Fibroblast of pulmonary artery (primary cell): ENCODE data around the gene SEPTIN6.
"Not testable (repeated sequence)": the region's sequence is repeated elsewhere in the genome, so short reads cannot be mapped to it uniquely, and the experiment has no call there.

Source experiments
- DNase-seq: peaks from one replicate; pipeline ENCODE4 v3.0.0-alpha.2; 2010; ENCODE audit warnings: low read depth
- H3K4me3 ChIP-seq: replicated peaks from 2 replicates; pipeline ENCODE4 v1.5.1; 2011; ENCODE audit warnings: low read depth, mild to moderate bottlenecking, control low read depth, low read length, moderate library complexity
- TF ChIP-seq, protein P1 (sequence below): IDR thresholded peaks from 2 replicates; pipeline ENCODE4 v1.5.1; 2011; ENCODE audit warnings: mild to moderate bottlenecking, control low read depth, low read length, inconsistent platforms; ENCODE audit errors: missing control alignments

Gene SEPTIN6

DNA sequence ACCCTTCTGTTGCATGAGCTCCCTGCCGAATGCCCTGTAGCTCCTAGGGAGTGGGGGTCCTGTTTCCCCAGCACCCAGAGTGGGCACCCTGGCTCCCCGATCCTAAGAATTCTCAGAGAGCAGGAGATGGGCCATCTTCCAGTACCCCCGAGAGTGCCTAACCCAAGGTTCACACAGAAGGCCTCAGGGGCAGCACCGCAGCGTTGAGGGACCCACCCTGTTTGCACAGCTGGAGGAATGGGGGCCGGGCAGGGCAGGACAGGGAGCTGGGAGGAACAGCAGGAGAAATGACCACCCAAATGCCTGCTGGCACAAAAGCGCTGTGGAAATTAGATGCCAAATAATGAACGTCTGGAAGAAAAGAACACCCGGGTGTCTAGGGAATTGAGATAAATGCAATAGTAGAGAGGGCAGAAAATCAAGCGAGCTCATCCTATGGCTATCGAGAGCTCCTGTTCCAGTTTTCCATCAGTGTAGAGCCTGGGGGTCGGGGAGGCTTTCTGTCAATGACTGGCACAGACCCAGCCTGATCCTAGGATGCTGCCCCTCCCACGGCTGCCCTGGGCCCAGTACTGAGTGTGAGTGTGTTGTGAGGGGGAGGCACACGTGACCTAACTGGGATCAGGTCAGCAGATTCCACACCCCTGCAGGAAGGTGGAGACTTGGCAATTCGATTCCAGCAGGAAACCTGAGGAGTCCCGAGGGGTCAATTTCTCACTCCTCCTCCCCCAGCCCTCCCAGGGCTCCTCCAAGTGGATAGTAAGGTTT, 25.7 kb downstream of the SEPTIN6 start:
- peak; percentile 50 for DNase-seq
- TF ChIP-seq, protein P1, sequence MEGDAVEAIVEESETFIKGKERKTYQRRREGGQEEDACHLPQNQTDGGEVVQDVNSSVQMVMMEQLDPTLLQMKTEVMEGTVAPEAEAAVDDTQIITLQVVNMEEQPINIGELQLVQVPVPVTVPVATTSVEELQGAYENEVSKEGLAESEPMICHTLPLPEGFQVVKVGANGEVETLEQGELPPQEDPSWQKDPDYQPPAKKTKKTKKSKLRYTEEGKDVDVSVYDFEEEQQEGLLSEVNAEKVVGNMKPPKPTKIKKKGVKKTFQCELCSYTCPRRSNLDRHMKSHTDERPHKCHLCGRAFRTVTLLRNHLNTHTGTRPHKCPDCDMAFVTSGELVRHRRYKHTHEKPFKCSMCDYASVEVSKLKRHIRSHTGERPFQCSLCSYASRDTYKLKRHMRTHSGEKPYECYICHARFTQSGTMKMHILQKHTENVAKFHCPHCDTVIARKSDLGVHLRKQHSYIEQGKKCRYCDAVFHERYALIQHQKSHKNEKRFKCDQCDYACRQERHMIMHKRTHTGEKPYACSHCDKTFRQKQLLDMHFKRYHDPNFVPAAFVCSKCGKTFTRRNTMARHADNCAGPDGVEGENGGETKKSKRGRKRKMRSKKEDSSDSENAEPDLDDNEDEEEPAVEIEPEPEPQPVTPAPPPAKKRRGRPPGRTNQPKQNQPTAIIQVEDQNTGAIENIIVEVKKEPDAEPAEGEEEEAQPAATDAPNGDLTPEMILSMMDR = no peak
- H3K4me3 ChIP-seq = no peak overlapping the region

DNA sequence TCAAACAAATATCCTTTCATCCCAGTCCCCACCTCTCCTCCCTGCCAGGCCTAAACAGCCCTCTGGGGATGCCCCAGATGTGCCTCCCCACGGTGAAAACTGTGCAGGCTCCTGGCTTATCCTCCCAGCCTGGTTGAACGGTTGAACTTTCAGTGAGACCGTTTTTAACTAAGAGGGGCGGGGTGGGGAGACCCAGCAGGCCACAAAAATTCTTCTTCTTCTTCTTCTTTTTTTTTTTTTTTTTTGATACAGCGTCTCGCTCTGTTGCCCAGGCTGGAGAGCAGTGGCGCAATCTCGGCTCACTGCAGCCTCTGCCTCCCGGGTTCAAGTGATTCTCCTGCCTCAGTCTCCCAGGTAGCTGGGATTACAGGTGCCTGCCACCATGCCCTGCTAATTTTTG, 28.1 kb downstream of the SEPTIN6 start:
- not testable (repeated sequence) for H3K4me3 ChIP-seq, DNase-seq

DNA sequence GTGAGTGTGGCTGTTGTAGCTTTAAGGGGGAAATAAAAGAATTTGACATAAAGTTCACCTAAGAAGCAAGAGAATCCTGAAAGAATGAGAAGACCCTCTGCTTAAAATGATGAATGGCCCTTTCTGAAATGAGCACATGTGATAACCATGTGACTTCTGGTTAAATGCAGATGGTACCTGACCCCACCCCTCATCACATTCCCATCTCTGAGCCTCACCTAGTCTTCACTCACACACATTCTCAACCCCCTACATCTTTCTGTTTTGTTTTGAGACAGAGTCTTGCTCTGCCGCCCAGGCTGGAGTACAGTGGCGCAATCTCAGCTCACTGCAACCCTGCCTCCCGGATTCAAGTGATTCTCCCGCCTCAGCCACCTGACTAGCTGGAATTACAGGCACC, 31.5 kb downstream of the SEPTIN6 start:
- TF ChIP-seq, protein P1 = no peak
- no peak overlapping the region for H3K4me3 ChIP-seq
- DNase-seq = no peak

DNA sequence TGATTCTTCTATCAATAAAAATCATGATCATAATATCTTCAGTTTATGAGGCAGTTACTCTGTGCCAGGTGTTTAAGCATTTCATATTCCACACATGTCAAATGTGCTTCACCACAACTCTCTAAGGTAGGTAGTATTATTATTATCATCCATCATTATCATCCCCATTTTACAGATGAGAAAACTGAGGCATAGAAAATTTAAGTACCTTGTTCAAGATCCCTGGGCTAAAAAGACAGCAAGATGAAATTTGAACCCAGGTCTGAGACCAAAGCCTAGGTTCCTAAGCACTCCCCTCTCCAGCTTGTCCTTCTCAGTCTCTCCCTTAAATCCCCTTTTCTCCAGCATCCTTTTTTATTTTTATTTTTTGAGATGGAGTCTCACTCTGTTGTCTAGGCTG, 33.4 kb downstream of the SEPTIN6 start:
- no peak for DNase-seq
- TF ChIP-seq, protein P1 = no peak
- no peak overlapping the region for H3K4me3 ChIP-seq

DNA sequence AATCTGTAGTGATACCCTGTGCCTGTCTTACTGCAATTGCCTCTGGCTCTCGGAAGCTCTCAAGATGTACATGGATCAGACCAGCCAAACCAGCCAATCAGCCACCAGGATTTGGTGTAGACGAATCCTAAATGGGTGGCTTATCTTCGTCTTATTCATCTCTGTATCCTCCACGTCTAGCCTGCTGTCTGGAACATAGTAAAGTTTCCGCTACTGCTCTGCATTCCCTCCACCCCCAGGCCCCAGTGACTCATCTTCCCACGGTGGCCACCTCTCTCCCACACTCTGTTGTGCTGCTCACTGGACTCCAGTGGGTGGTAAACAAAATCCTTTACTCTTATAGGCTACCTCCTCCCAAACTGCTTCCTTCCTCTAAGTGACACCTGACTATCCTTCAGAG, 37.8 kb downstream of the SEPTIN6 start:
- no peak overlapping the region for H3K4me3 ChIP-seq
- TF ChIP-seq, protein P1 = no peak
- peak; percentile 96 for DNase-seq

DNA sequence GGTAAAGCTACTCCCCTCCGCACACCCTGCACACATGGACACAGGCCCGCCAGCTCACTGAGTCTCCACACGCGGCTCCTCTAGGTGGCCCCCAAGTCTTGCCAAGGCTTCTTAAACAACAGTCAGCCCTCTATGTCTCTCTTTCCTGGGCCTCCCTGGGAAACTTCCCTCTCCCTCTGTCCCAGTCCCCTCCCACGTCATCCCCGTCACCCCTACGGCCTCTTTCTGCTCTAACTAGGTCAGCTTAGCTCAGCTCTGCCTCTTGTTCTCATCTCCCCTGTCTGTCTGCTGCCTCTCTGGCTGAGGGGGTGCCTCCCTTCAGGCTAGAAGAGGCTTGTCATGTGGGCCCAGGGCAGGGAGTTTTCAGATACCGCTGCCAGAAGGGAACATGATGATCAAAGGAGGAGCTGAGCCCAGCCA, 38.8 kb downstream of the SEPTIN6 start:
- peak; percentile 92 for DNase-seq
- TF ChIP-seq, protein P1 = peak; percentile 40
- H3K4me3 ChIP-seq = no peak overlapping the region

DNA sequence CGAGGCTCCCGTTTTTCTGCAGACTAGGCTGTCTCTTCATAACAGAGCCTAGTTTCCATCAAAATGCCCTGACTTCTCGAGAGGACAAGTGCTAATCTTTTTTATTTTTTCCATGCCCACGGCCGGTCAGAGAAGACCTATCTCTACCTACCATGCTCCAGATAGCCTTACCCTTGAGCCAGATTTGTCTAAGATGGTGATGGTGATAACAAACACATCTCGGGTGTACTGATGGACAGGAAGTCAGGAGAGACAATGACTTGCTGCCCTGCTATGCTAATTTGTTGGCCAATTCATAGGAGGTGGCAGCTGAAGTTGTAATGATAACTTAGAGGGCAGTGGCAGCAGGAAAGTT, 44.6 kb downstream of the SEPTIN6 start:
- H3K4me3 ChIP-seq = no peak overlapping the region
- TF ChIP-seq, protein P1 = no peak
- DNase-seq = no peak
